ENCODE measurements around the gene SLC12A8. TPM values are rescaled to one million over a fixed set of nuclear protein-coding genes. Genes with fewer than 3 reads are reported as not detected.

SLC12A8 gene
- total RNA-seq, 1 donor from 2014 or later: 9.0 TPM

GRCh38 chr3:125214738-125215137 is 2.2 kb upstream of the SLC12A8 start:
- DNase-seq: no peak

GRCh38 chr3:125213946-125214542 is 1.5 kb upstream of the SLC12A8 start:
- no peak for DNase-seq

- DNase-seq: no peak
Observed at GRCh38 chr3:125213364-125213755, 812 bp upstream of the SLC12A8 start.

- DNase-seq: no peak
Observed at GRCh38 chr3:125212091-125212508, 448 bp downstream of the SLC12A8 start.

GRCh38 chr3:125211523-125212090 is 941 bp downstream of the SLC12A8 start:
- no peak for DNase-seq

GRCh38 chr3:125207949-125208568 is 4.5 kb downstream of the SLC12A8 start:
- DNase-seq: no peak

- peak; percentile 33 for DNase-seq
Observed at GRCh38 chr3:125207507-125207906, 5.0 kb downstream of the SLC12A8 start.

- no peak for DNase-seq
Observed at GRCh38 chr3:125206934-125207333, 5.6 kb downstream of the SLC12A8 start.

- no peak for DNase-seq
Observed at GRCh38 chr3:125203731-125204130, 8.8 kb downstream of the SLC12A8 start.

- DNase-seq: no peak
Observed at GRCh38 chr3:125202197-125202596, 10.4 kb downstream of the SLC12A8 start.

GRCh38 chr3:125200731-125201139 is 11.8 kb downstream of the SLC12A8 start:
- DNase-seq: no peak

GRCh38 chr3:125194849-125195601 is 17.5 kb downstream of the SLC12A8 start:
- peak; percentile 72 for DNase-seq

GRCh38 chr3:125194061-125194848 is 18.3 kb downstream of the SLC12A8 start:
- no peak for DNase-seq

- no peak for DNase-seq
Observed at GRCh38 chr3:125192190-125193035, 20.1 kb downstream of the SLC12A8 start.

GRCh38 chr3:125191730-125192129 is 20.8 kb downstream of the SLC12A8 start:
- DNase-seq: no peak

GRCh38 chr3:125191256-125191655 is 21.3 kb downstream of the SLC12A8 start:
- DNase-seq: no peak

- no peak for DNase-seq
Observed at GRCh38 chr3:125190786-125191185, 21.8 kb downstream of the SLC12A8 start.

- DNase-seq: no peak
Observed at GRCh38 chr3:125189378-125190165, 23.0 kb downstream of the SLC12A8 start.

- DNase-seq: no peak
Observed at GRCh38 chr3:125188955-125189354, 23.6 kb downstream of the SLC12A8 start.

GRCh38 chr3:125187599-125187910 is 25.0 kb downstream of the SLC12A8 start:
- peak; percentile 34 for DNase-seq

Data from tongue (tissue), 2 donors.